NB4 (cell line): ENCODE data around the gene ACOT9.

Source experiments
- DNase-seq: peaks from one replicate; pipeline ENCODE4 v3.0.0; 2010; ENCODE audit warnings: low read depth
- H3K4me3 ChIP-seq: one replicate; pipeline ENCODE4 v1.5.1; 2011; ENCODE audit warnings: mild to moderate bottlenecking, low read depth, low read length, moderate library complexity
- CTCF ChIP-seq: IDR thresholded peaks from one replicate; pipeline ENCODE4 v1.5.1; 2012; ENCODE audit warnings: low read depth, low read length
- MAX ChIP-seq: IDR thresholded peaks from 2 replicates; pipeline ENCODE4 v1.6.1; 2011; ENCODE audit warnings: low read depth, low read length
- MYC ChIP-seq: IDR thresholded peaks from 2 replicates; pipeline ENCODE4 v1.6.1; 2011; ENCODE audit warnings: low read depth, low read length
- POLR2A ChIP-seq: IDR thresholded peaks from 2 replicates; pipeline ENCODE4 v1.6.1; 2011; ENCODE audit warnings: mild to moderate bottlenecking; ENCODE audit not compliant: insufficient read length; ENCODE audit errors: extremely low read depth

Gene ACOT9

DNA sequence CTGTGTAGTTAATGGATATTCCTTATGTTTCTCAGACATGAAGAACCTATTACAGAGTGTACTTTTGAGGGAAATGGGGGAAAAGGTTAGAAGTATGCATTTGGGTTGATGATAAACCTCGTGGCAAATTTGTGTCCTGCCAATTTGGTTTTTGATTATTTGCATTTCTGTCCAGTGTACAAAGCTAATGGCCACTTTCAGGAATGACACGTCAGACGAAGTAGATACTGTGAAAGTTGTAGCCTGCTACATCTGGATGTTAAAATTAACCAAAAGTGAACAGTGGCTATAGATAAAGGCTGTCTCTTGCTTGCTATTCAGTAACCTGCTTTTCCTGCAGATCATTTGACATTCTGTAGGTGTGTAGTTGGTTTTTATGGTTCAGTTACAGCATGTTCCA is 74.7 kb downstream of the ACOT9 start:
- DNase-seq, result peak; percentile 4
- peak overlapping the region; percentile 74 for H3K4me3 ChIP-seq
- no peak for TF ChIP-seq MAX
- TF ChIP-seq MYC, result no peak
- TF ChIP-seq CTCF, result no peak
- TF ChIP-seq POLR2A, result no peak

DNA sequence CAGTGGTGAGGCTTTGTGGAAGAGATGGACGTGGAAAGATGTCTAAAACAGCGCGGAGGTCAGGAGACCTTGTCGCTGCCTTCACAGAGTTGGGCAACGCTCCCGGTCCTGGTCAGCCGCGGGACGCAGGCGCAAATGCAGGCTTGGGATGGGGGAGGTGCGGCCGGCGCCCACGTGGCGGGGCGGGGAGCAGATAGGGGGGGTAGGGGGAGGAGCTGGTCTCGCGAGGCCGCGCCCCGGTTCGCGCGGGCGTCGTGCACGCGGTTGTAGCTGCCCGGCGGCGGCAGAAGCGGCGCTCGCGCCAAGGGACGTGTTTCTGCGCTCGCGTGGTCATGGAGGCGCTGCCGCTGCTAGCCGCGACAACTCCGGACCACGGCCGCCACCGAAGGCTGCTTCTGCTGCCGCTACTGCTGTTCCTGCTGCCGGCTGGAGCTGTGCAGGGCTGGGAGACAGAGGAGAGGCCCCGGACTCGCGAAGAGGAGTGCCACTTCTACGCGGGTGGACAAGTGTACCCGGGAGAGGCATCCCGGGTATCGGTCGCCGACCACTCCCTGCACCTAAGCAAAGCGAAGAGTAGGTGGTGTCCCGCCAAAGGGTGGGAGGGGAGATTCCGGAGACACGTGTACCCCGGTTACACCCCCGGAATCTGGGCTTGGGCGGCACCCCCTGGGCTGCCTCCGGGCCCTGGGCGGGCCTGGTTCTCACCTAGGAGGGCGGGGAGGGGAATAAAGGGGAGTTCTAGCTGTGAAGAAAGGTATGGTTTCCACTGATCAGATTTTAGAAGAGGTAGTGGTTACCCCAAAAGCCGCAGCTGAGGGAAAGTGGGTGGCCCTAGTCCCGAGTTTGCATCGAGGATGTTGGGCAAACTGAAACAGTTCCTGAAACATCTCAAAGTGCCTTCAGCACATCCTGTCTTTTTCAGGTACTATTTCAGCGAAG is 75.6 kb downstream of the ACOT9 start, which contains the start of gene PRDX4:
PRDX4 (plus strand) TSS at position 255 of the 939 bp plus-strand sequence; CDS start at position 333, 78 bp downstream.
- TF ChIP-seq MAX (peak; percentile 91), MYC (peak; percentile 95), CTCF (no peak), POLR2A (peak; percentile 70)
- DNase-seq, result peak; percentile 93

GRCh38 chrX:23666282-23666681 is 76.8 kb downstream of the ACOT9 start:
- H3K4me3 ChIP-seq, result no peak overlapping the region
- TF ChIP-seq MAX, result no peak
- TF ChIP-seq MYC, result no peak
- TF ChIP-seq CTCF, result no peak
- TF ChIP-seq POLR2A, result no peak
- peak; percentile 9 for DNase-seq

More for the DNA sequence above, 75.6 kb downstream of the ACOT9 start, which contains the start of gene PRDX4:
- H3K4me3 ChIP-seq, result peak within 1 kb of the TSS; percentile 74

- DNase-seq, result no peak
- H3K4me3 ChIP-seq, result no peak overlapping the region
- TF ChIP-seq CTCF (no peak), MYC (no peak), MAX (no peak), POLR2A (no peak)
These were observed 78.6 kb downstream of the ACOT9 start for GRCh38 chrX:23664496-23664895.

DNA sequence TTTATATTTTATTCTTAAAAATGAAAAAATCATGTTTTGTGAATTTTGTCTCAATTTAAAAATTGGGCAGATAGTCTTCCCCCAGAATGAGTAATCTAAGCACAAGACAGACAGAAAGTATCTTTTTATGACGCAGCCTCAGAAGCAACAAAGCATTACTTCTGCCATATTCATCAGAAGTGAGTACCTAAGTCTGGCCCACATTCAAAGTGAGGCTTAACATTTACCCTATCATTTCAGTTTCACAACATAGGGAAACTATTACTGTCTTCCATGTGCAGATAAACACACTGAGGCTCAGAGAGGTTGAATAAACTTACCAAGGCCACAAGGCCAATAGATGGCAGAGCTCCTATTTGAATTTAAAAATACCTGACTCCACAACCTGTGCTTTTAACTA is 80.2 kb downstream of the ACOT9 start:
- TF ChIP-seq MAX, result no peak
- TF ChIP-seq CTCF, result no peak
- TF ChIP-seq POLR2A, result no peak
- TF ChIP-seq MYC, result no peak
- no peak overlapping the region for H3K4me3 ChIP-seq
- no peak for DNase-seq
